Mucosa of gallbladder (tissue), 1 donor: ENCODE results near the gene UGT3A1. TPM values are rescaled to one million over a fixed set of nuclear protein-coding genes. Genes with fewer than 3 reads are reported as not detected.
A peak's percentile ranks its signal among the peaks of the same experiment; 100 is the strongest.
"Not testable (repeated sequence)": the region's sequence is repeated elsewhere in the genome, so short reads cannot be mapped to it uniquely, and the experiment has no call there.

Experiments
- DNase-seq: peaks from one replicate; pipeline ENCODE4 v3.0.0-alpha.2; 2020; ENCODE audit warnings: low spot score
- total RNA-seq: library from RNA; stranded (reverse); gene quantifications from one replicate; pipeline ENCODE4 v1.2.1, GENCODE V29; 2021
- donor health status: DM: no; HTN: no; CAD: no.

UGT3A1 gene
- not detected for total RNA-seq

DNA sequence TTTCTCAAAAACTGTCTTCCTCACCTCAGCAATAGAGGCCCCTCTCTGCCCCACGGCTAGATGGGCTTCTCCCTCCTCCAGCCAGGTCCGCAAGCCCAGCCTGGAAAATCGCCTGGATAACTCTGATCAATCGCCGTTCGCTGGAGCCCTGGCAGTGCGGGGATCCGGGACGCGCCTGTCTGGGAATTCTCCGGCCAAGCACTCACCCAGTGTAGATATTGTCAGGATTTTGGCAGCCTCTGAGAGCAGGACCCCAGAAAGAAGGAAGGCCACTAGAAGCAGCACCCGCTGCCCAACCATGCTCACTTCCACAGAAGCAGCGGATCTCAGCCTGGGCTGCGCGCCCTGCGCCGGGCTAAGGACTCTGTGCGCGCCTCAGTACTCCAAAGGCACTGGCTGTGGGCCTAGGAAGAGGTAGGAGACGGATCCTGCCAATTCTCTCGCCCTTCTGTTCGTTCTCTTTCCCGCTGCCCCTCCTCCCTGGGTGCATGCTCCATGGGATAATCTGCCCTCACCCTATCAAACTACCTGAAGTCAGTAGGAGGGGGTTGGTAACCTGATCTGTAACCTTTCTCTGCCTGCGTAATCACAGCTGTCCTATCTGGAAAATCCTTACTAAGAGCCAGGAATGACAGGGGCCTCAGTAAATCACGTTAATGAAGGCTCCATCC, at the start of gene UGT3A1:
Gene UGT3A1, minus strand, starts transcription at position 450 of the 671 bp plus-strand sequence. Its CDS starts 150 bp downstream, at position 300.
- no peak for DNase-seq

DNA sequence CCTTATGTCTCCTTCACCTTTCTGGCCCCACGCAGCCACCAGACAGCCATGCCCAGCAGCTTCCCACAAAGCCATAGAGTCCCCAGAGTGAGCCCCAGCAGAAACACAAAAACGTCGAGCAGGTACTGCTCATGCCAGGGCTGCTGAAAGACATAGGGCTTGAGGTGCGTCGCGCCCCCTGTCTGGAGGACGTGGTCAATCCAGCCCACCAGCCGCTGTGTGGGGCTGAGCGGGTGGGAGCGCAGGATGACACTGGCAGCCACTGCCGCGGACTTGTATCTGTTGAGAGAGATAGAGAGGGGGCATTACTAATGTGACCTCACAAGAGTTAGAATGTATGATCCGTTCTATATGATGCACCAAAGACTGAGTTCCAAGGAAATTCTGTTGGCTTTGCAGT, 44.5 kb upstream of the UGT3A1 start:
- DNase-seq = no peak

DNA sequence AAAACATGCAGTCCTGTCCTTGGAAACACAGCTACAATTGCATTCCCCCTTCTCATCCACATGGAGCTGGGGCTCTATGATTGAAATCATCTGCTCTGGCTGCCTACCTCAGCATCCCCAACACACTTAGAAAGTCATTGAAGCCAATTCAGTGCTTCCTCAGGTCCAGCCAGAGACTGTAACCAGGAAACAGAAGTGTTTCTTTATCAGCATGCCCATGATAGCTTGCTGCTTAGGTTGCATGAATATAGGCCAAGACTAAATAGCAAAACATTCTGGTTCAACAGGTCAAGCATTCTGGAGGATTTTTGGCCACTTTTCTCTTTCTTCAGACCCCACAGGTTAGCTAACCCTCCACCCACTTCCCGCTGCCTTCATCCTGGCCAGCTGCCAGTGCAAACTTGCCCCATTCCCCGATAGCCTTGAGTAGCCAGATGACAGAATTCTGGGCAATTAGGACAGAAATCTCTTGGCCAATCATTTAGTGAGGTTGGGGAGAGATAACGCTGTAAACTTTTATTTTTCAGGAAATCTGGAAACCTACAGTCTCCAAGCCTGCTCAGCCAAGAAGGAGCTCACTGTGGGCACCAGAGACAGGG, 43.4 kb upstream of the UGT3A1 start:
- not testable (repeated sequence) for DNase-seq

GRCh38 chr5:36033486-36033885, 42.3 kb upstream of the UGT3A1 start:
- DNase-seq = no peak

DNA sequence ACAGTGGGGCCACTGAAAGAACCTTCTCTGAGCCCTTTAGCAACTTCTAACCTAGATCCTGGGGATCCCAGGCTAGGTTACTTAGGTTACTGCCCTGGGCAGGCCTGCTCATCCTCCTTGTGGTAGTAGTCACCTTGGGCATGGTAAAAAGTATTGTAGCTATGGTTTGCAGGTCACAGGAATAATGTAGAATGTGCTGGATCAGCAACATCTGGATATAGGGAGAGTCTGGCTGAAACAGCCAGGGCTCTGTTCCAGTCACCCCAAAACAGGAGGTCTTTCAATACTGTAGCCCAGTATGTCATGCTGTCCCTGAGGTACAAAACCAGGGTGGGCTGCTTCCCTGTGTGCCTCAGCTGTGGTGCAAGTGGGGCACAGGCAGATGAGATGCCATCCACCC, 41.9 kb upstream of the UGT3A1 start:
- DNase-seq = no peak

DNA sequence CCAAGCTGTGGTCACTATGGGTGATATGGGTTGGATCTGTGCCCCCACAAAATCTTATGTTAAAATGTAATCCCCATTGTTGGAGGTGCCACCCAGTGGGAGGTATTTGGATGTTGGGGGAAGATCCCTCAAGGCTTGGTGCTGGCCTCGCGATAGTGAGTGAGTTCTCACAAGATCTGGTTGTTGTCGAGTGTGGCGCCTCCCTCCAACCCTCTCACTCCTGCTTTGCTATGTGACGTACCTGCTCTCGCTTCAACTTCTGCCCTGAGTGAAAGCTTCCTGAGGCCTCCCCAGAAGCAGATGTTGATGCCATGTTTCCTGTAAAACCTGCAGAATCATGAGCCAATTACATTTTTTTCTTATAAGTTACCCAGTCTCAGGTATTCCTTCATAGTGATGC, 40.0 kb upstream of the UGT3A1 start:
- DNase-seq = no peak

DNA sequence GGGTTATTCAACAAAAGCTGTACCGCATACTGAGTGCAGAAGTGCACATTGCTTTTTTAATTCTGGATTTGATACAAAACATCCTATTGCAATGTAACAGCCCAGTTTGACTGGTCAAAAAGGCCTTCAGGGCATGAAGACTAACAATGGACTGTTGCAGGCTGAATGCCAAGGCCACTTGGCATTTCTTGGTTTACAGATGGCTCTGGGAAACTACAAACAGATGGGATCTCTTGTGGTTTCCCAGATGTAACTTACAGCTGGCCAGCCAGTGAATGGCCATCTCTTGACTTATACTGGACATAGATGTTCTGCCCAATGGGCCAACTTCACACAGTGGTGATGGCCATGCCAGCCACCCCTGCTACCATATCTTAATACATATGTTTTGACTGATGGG, 38.7 kb upstream of the UGT3A1 start:
- DNase-seq = no peak

- no peak for DNase-seq
Observed at GRCh38 chr5:36028816-36029465, 37.8 kb upstream of the UGT3A1 start.

- DNase-seq = no peak
Observed at GRCh38 chr5:36027711-36028110, 36.5 kb upstream of the UGT3A1 start.

DNA sequence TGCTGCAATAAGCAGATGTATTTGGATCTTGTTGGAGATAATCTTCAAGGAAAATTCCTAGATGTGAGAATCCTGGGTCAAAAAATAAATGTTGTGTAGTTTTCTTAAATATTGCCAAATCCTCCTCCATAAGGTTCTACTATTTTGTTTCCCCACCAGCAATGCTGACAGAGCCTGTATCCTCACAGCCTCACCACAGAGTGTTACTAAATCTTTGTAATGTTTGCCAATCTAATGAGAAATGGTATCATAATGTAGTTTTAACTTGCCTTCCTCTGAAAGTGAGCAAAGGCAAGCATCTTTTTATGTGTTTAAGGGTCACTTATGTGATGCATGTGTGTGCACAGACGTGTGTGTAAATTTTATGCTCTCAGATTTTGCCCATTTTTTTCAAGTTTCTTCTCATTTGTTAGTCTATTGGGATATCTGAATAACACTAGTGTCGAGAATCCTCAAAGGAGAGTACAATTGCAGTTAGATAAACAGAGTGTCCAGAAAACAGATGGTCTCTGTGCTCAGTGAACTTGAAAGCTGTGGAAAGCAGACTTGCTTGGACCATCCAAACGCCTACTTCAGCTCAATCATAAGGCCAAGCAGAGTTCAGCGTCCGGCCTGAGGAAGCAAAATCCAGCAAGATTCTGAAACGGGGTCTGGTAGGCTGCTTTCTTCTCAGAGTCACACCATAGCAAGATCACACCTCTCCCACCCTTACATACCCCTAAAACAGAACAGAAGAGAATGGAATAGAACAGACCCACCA, 35.7 kb upstream of the UGT3A1 start:
- DNase-seq = no peak

GRCh38 chr5:36022246-36022645, 31.1 kb upstream of the UGT3A1 start:
- DNase-seq = peak; percentile 45

GRCh38 chr5:36019584-36019983, 28.4 kb upstream of the UGT3A1 start:
- DNase-seq = not testable (repeated sequence)

DNA sequence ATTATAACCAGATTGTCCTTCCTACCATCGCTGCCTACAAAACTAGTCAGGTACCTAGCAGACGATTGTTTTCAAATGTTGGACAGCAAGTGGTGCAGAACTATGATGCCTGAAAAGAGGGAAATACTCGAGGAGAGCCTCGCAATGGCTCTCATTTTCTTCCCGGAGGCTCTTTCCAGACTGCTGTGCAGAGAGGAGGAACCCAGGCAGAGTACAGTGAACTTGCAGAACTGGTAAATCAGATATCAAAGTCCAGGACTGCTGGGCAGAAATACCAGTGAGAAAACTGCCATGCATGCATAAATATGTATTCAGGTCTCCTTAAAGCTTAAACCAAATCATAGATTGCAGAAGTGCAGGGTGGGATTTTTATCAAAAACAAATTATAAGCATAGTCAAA, 26.4 kb upstream of the UGT3A1 start:
- DNase-seq = peak; percentile 37

DNA sequence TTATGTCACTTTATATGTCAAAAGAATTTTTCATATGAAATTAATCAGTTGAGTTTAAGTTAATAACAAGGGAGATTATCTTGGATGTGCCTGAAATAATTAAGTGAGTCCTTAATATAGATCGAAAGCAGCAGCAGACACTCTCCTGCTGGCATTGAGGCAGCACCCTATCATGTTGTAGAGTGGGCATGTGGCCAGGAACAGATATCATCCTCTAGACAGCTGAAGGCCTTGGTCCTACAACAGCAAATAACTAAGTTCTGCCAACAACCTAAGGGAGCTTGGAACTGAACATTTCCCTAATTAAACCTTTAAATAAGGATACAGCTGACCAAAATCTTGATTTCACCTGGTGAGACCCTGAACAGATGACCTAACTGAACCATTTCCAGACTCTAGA, 25.8 kb upstream of the UGT3A1 start:
- DNase-seq = peak; percentile 18

GRCh38 chr5:36013182-36013581, 22.0 kb upstream of the UGT3A1 start:
- DNase-seq = no peak

- DNase-seq = no peak
Observed at GRCh38 chr5:36009698-36010097, 18.5 kb upstream of the UGT3A1 start.

- no peak for DNase-seq
Observed at GRCh38 chr5:36007366-36007765, 16.2 kb upstream of the UGT3A1 start.

DNA sequence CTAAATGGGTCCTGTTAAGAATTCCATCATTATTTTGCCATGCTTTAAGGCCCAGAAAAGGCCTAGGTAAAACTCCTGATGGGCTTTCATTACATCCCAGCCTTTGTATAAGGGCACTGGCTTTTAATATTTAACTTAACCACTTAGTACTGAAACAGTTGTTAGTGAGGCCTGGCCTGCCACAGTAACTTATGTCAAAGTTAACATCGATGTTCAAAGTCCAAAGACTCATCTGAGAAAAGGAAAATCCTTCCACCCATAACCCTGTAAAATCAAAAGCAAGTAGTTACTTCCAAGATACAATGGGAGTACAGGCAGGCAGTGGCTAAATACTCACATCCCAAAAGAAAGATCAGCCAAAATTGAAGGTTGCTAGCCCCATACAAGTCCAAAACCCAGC, 15.0 kb upstream of the UGT3A1 start:
- no peak for DNase-seq

DNA sequence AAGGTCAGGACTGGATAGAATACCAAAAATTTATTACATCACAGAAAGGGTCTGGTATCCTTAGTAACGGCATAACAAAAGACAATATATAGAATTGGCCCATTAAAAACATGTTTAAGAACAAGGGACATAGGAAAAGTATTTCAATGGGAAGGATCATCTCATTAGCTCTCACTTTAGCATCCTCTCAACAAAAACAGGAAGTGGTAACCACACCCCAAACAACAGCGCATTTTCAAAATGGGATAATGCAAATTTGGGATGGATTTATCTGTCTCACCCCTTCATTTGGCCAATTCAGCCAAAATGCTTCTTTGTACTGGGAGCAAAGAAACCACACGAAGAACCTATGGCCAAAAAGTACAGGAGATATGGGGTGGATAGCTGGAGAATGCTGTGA, 9.8 kb upstream of the UGT3A1 start:
- no peak for DNase-seq

- no peak for DNase-seq
Observed at GRCh38 chr5:35999547-35999946, 8.4 kb upstream of the UGT3A1 start.

- no peak for DNase-seq
Observed at GRCh38 chr5:35996076-35996475, 4.9 kb upstream of the UGT3A1 start.

GRCh38 chr5:35990520-35990919, 670 bp downstream of the UGT3A1 start:
- no peak for DNase-seq

DNA sequence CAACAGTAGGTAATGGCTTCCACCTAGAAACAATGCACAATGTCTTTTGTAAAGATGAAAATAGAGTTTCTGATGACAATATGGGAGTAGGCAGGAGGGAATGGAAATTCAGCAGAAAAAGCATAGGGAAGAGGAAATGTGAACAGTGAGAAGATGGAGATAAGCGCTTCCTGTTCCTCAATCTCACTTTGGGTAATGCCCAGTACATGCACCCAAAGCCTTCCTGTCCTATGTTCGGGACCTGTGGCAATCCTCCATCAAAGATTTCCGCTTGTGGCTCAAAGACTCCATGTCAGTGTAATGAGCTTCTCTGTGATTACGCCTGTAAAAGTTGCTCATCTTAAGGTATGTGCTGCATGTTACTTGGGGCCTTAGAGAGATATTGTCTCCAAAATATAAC, 2.7 kb downstream of the UGT3A1 start:
- no peak for DNase-seq
